GM18907 (cell line): Measurements from ENCODE around the gene BHLHE40.

Source experiments
- ATAC-seq: cut with Tn5 transposase; IDR thresholded peaks from one replicate; pipeline ENCODE4 v1.9.1; 2021; ENCODE audit warnings: mild to moderate bottlenecking, moderate library complexity; ENCODE audit not compliant: unreplicated experiment

BHLHE40 gene

DNA sequence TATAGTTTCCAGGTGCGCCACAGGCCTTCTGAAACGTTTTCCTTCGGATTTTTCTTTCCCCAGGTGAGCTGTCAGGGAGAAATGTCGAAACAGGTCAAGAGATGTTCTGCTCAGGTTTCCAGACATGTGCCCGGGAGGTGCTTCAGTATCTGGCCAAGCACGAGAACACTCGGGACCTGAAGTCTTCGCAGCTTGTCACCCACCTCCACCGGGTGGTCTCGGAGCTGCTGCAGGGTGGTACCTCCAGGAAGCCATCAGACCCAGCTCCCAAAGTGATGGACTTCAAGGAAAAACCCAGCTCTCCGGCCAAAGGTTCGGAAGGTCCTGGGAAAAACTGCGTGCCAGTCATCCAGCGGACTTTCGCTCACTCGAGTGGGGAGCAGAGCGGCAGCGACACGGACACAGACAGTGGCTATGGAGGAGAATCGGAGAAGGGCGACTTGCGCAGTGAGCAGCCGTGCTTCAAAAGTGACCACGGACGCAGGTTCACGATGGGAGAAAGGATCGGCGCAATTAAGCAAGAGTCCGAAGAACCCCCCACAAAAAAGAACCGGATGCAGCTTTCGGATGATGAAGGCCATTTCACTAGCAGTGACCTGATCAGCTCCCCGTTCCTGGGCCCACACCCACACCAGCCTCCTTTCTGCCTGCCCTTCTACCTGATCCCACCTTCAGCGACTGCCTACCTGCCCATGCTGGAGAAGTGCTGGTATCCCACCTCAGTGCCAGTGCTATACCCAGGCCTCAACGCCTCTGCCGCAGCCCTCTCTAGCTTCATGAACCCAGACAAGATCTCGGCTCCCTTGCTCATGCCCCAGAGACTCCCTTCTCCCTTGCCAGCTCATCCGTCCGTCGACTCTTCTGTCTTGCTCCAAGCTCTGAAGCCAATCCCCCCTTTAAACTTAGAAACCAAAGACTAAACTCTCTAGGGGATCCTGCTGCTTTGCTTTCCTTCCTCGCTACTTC is 3.8 kb downstream of the BHLHE40 start:
- ATAC-seq = no peak

DNA sequence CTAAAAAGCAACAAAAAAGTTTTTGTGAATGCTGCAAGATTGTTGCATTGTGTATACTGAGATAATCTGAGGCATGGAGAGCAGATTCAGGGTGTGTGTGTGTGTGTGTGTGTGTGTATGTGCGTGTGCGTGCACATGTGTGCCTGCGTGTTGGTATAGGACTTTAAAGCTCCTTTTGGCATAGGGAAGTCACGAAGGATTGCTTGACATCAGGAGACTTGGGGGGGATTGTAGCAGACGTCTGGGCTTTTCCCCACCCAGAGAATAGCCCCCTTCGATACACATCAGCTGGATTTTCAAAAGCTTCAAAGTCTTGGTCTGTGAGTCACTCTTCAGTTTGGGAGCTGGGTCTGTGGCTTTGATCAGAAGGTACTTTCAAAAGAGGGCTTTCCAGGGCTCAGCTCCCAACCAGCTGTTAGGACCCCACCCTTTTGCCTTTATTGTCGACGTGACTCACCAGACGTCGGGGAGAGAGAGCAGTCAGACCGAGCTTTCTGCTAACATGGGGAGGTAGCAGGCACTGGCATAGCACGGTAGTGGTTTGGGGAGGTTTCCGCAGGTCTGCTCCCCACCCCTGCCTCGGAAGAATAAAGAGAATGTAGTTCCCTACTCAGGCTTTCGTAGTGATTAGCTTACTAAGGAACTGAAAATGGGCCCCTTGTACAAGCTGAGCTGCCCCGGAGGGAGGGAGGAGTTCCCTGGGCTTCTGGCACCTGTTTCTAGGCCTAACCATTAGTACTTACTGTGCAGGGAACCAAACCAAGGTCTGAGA is 4.7 kb downstream of the BHLHE40 start:
- ATAC-seq = peak; percentile 71

DNA sequence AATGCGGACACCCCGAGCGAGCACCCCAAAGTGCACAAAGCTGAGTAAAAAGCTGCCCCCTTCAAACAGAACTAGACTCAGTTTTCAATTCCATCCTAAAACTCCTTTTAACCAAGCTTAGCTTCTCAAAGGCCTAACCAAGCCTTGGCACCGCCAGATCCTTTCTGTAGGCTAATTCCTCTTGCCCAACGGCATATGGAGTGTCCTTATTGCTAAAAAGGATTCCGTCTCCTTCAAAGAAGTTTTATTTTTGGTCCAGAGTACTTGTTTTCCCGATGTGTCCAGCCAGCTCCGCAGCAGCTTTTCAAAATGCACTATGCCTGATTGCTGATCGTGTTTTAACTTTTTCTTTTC is 5.3 kb downstream of the BHLHE40 start:
- ATAC-seq = no peak

DNA sequence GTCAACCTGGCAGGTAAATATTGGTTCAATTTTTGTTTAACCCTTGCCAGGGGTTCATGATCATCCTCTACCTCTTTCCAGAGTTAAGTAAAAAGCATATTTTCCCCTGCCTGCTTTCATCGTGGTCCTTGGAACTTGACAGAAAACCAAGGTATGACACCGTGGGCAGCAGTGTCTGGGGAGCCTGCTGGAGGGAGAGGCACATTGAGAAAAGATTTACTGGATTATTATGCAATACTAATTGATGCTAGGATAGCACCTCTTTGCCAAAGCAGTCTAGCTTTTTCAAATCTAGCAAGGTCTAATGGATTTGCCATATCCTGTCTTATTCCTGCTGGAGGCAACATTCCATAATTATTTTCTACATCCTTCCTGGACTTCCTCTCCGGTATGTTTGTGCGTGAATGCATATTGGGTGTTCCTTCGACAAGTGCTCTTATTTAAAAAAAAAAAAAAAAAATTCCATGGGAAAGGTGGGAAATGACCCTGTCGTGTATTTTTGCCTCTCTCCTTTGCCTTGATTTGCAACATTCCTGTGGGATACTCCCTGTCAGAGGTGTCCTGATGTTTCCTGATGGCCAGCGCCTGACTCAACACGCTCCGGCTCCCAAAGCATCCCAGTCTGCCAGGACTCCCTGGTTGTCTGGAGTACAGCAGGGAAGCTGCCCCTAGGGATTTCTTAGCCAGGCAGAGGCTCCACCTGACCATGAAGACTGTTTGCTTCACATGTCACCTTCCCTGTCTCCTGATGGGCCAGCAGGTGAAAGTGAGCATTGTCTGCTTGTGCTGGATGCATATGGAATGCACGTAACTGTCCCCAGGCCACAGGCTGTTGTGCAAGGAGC is 6.3 kb downstream of the BHLHE40 start:
- ATAC-seq = no peak

DNA sequence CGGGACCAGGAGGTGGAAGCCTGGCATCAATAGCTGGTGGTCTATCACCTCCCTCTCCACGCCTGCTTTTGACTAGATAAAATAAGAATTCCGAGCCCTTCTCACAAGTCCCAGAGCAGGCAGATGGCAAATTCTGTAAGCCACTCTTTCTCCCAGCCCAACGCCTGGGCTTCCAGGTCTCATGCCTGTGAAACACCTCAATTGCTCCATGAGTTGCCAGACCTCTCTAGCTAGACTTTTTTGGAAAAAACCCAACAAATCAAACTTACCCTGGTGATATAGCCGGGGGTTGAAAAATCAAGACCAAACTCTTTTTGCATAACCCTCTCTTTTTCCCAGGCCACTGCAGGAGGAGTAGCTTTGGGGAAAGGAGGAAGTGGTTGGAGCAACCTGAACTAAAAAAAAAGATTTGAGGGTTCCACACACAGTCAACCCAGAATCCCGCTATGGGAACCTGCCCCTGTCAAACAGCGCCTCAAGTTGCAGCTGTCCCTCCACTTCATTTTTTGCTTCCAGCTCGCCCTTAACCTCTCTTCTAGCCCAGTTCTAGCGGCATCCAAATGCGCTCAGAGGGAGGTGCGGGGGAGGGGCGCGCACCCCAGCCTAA is 7.0 kb downstream of the BHLHE40 start:
- ATAC-seq = peak; percentile 32

DNA sequence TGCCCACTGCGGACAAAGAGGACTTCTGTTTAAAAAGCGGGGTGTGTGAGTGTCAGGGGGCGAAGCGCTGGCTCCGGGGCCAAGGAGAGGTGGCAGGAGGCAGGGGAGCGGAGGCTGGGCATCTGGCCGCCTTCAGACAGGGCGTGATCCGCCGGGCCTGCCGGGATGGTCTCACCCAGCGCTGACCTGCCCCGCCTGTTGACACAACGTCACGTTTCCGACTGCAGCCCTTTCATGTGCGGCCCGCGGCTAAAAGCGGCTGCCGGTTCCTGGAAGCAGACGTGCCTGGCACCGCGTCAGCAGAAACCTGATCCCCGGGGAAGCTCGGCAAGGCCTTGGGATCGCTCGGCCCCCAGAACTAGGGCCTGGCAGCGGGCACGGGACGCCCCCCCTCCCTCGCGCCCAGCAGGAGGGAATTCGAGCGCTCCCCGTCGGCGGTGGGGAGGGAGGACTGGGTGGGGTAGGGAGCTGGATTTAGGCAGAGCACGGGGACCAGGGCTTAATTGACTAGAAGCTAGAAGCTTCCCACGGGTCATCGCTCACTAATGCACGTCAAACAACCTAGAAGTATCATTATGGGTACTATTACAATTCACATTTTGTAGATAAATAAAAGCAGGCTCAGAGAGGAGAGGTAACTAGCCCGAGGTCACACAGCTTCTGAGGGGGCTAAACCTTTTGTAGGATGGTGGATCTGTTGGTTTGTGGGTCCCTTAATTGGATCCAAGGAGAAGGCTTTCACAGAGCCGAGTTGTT is 7.7 kb downstream of the BHLHE40 start:
- peak; percentile 64 for ATAC-seq

DNA sequence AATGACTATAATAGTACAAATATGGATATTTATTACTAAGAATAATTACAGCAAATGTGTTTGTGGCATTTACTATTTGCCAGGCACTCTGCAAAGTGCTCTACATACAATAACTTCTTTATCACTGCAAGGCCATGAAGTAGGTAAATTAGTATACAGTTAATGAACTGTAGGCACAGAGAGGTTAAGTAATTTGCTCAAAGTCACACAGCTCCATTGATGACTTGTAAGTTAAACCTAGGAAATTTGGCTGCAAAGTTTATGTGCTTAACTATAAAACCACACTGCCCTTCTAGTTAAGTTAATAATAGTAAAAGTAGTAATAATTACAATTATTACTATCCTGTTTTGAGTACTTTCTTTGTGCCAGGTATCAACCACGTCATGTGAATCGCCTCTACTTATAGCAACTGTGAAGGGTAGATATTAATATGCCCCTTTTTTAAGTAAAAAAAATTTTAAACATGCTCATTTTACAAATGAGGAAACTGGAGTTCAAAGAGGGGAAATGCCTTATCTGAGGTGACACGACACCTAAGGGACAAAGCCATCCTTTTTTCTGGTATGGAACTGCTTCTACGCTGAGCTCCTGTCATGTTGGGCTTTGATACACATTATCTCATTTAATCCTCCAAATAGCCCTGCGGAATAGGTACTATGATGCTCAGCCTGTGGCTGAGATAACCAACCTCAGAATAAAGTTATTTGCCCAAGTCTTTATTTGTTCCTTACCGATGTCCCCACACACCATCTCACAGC is 8.5 kb downstream of the BHLHE40 start:
- no peak for ATAC-seq

DNA sequence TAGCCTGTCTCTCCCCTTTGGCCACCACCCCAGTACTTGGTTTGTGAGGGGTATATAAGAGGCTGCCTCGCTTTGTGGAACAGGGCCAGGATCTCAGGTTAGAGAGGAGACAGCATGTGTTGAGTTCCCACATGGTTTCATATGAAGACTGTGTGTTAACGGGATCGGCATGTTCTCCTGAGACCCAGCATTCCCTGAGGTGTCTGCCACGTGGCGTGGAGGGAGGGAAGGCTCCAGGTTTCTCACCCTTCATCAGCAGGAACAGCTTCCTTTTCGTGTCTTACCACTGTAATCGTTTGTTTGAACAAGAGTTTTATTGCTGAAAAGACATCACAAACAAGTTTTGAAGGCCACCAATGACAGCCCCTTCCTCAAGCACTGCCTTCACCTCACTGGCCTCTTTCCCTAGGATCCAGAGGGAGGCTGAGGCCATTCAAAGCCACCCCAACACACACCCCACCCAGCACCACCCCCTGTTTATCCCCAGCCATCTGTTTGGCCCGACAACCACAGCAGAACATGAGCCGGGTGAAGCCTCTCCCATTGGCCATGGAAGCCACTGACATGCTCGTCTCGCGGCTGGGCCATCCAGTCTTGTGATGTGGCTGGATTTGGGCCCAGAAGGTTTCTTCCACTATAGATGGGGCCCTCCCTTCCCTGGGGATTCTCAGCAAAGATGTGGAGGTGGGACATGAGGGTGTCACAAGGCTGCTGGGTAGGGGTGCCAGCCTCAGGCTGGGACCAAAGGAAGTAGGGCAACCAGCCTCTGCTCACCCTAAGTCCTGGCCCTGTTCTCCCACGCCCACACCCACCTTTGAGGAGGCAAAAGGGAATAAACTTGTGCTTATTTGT is 10.0 kb downstream of the BHLHE40 start:
- ATAC-seq = no peak

DNA sequence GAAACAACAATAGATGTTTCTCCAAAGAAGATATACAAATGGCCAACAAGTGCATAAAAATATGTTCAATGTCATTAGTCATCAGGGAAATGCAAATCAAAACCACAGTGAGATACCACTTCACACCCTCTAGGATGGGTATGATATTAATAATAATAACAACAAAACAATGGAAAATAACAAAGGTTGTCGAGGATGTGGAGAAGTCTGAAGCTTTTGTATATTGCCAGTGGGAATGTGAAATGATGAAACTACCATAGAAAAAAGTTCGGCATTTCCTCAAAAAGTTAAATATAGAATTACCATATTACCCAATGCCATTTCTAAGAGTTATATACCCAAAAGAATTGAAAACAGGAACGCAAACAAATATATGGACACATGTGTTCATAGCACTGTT is 10.8 kb downstream of the BHLHE40 start:
- no peak for ATAC-seq

DNA sequence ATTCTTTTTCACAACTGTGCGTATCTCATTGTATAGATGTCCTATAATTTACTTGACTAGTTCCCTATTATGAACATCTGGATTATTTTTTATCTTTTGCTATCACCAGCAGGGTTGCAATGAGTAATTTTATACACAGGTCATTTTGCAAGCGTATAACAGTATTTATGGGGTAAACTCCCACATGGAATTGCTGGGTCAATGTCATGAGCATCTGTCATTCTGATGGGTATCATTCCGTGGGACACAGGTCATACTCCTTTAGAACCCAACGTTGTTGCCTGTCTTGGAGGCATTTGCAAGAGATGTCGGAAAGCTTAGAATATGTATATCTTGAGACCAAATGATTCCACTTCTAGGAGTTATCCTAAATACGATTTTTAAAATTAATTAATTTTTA is 12.9 kb downstream of the BHLHE40 start:
- ATAC-seq = no peak

DNA sequence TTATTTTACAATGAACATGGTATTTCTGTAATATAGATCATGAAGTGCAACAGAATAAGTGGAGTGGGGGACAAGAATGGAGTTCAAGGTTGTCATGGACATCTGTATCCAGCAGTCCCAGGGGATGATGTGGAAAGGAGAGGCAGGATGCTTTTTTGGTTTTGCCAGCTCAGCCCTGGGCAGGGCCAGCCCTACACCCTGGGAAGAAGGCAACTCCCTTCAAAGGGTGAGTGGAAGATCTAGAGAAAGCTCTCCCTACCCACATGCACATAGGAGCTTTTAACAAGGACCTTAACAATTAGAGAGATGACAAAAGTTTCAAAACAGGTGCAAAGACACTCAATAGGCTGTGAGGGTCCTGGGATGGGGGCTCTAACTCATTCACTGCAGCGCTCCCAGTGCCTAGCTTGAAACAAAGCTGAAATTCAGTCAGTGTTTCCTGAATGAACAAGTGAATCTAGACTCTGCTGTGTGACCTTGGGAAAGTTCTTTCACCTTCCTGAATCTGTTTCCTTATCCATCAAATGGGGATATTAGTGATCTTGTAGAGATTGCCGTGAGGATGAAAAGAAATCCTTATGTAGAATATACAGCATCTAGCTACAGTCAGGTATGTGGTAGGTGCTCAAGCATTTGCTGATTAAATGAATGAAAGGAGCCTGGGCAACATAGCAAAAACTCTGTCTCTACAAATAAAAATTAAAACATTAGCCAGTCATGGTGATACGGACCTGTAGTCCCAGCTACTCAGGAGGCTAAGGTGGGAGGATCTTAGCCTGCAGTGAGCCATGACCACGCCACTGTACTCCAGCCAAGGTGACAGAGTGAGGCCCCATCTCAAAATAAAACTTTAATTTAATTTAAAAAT is 14.3 kb downstream of the BHLHE40 start:
- no peak for ATAC-seq

DNA sequence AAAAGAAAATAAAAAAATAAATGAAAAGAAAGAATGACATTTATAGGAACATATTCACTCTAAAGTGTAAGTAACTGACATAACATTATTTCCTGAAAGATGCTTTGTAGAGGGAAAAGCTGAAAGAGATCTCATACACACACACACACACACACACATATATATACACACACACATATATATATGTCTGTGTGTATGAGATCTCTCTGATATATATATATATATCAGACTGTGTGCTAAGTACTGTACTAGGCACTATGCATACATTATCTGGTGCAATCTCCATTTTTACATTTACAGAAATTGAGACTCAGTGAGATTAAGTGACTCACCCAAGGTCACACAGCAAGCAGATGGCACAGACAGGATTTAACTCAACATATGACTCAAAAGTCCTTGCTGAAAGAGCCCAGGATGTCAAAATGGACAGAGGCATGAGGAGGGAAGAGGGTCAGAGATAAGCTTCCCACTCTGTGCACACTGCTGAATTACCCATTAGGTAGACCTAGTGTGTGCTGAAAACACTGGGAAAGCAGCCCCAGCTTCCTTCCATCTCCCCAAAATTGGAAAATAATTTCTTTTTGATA is 15.0 kb downstream of the BHLHE40 start:
- ATAC-seq = no peak

DNA sequence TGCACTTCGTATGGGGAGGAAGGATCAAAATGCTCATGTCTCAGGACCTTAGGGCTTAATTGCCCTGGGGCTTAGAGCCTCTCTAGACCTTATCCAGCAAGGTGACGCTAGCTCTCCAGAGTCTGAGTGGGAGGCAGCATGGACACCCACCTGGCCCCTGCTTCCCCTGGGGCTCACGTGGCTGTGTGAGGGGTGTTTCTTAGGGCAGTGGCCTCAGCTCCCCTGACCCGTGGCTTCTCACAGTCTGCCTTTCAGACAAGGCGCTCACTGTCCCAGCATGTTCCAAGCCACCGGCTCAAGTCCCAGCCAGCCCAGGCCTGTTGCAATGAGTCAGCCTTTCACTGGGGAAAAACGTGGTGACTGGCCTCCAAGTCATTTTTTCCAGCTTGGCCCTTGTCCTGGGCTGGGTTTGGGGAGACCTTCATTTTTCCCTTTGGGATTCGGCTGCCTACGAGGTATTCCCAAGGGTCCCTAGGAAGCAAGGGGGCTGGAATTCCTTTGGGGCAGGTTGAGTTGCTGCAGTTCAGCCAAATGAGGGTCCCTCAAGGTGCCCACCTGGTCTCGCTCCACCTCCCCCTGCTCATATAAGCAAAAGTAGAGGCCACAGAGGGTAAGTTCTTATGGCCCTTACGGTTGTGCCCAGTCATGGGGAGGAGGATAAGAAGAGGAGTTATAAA is 15.7 kb downstream of the BHLHE40 start:
- no peak for ATAC-seq

DNA sequence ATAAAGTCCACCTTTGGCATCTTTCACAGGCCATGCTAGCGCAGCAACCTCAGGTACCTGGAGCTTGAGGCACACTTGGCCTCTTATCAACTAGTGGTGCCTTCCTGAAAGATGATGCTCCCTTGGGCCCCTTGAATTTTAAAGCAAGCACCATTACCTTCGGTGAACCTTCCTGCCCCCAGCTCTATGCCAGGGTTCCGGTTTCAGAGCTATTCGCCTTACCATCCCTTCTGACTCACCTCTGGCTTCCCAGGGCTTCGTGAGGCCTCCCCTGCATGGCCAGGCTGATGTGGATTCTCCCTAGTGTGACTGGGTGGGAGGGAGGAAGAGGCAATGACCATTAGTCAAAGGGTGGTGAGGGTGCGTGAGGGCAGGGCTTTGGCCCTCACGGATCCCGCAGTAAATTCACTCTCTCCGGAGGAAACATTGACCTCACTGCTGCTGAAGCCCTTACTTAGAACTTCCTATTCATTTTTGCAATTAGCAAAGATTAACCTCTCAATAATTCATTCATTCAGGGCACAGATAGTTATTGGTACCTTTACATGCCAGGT is 16.3 kb downstream of the BHLHE40 start:
- ATAC-seq = no peak

DNA sequence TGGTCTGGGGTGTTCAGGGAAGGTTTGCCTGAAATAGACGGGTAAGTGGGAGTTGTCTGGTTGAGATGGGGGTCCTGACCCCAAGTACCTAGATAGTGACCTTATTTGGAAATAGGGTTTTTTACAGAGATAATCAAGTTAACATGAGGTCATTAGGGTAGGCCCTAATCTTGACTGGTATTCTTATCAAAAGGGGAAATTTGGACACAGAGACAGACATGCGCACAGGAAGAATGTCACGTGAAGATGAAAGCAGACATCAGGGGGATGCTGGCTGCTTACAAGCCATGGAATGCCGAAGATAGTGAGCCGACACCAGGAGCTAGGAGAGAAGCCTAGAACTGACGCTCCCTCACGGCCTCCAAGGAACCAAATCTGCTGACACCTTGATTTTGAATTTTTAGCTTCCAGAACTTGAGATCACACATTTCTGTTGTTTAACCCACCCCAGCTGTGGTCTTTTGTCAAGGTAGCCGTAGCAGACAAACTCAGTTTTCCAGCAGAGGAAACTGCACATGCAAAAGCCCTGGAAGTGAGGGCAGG is 17.1 kb downstream of the BHLHE40 start:
- no peak for ATAC-seq

DNA sequence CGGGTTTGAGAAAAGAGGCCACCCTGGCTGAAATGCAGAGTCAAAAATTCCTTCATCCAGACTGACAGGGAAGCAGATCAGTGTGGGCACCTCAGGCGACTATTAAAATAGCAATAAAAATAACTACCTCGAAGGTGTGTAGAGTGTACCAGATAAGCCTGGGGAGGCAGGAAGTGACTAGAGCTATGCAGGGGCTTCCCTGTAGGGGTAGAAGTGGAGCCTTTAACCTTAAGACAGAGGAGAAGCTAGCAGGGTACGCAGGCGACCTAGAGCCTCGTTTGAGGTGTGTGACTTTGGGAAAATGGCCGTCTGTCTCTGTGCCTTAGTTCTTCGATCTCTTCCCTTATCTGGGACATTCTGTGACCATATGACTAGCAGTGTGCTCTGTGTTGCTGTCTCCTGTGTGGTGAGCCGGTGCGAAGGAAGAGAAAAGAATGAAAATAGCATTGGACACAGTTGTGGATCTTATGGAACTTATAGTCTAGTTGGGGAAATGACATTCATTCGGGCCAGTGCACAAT is 17.6 kb downstream of the BHLHE40 start:
- ATAC-seq = no peak
